Forelimb muscle (tissue), 1 donor: ENCODE data around the gene MLLT10. TPM values are rescaled to one million over a fixed set of nuclear protein-coding genes. Genes with fewer than 3 reads are reported as not detected.
"Not testable (repeated sequence)": the region's sequence is repeated elsewhere in the genome, so short reads cannot be mapped to it uniquely, and the experiment has no call there.

Source experiments
- DNase-seq: peaks from one replicate; pipeline ENCODE4 v3.0.0-alpha.2; 2013; ENCODE audit warnings: low read depth
- polyA plus RNA-seq: library from polyadenylated mRNA; unstranded; fragments of 120-200 nt; gene quantifications from one replicate; pipeline ENCODE4 v1.2.1, GENCODE V29; 2013; ENCODE audit not compliant: insufficient read length

MLLT10 gene
- polyA plus RNA-seq, 1 donor = 28.2 TPM

GRCh38 chr10:21527598-21528235 is 6.3 kb upstream of the MLLT10 start:
- DNase-seq = no peak

DNA sequence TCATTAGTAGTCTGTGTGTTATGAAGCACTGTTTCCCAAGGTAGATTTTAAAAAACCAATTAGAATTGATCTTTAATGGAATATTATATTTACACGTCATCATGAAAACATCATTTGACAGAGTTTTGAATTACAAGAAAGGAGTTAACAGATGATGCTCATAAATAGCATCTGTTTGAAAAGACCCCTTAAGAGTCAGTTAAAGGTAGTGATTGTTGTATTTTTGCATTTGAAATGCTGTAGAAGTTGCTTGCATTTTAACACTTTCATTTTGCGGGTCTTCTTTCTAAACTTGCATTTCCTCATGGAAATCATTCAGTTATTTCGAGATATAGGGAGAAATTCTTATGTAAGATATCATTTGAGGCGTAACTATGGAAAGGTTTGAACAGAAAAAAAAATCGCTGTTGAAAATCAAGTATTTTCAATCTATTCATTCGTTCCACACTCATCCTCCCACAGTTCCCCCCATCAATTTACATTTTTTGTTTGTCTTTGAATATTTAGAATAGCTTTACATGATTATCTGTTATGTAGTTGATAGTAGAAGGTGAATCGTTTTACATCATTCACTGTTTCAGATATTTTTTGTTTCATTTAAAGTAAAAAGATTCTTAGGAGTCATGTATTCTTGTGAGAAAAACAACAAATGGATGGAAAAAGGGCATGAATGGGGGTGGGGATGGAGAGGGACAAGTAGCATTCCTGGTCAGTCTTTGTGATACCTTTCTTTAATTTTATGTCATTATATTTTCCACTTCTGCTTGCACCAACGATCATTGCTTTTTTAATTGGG is 5.6 kb upstream of the MLLT10 start:
- DNase-seq = no peak

DNA sequence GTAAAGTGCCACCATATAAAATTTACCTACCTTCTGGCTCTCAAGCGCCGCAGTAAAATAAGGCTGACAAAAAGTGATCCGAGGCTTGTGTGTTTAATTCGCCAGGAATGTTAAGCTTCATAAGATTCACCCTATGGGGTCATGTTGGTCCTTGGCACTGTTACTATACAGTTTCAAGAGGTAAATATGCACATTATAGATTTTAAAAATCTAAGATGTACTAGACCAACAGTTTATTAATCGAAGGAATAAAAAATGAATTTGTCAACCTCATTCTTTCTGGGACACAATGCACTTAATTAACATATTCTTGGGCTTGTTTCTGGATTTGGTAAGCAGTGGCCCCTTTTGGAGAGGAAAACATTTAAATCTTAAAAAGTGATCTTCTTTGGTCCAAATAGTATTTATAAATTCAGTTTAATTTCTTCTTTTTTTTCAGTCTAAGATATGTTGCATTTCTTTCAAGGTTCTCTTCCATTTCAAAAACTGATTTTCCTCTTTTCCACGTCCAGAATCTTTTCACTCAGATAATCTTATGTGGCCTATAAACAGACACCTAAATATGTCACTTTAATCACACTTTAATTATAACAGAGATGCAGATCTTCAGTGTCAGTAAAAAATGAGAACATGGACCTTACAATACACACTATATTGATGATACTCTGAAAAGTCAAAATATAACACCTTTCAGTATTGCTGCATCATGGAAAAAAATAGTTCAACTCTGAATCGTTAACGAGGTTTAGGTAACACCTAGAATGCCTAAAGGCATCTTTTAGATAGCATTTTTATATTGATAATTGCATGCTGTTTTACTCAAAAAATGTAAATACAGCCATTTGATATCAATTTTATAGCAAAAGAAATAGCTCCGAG is 4.8 kb upstream of the MLLT10 start:
- no peak for DNase-seq

DNA sequence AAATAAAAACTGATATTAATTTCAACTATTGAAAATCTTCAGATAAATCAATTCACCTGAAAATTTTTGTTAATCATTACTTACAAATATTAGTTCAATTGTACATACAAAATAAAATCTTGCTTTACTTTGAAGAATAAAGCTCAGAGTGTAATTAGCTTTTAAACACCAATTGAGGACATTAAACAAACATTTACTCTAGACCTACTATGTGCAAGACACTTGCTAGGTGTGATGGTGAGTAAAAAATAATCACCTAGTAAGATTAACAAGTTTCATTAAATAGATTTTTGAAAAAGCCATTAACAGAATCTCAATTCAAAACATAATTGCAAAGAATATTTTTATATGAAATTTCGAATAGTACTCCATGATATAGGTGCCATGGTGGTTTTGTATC is 3.9 kb upstream of the MLLT10 start:
- no peak for DNase-seq

DNA sequence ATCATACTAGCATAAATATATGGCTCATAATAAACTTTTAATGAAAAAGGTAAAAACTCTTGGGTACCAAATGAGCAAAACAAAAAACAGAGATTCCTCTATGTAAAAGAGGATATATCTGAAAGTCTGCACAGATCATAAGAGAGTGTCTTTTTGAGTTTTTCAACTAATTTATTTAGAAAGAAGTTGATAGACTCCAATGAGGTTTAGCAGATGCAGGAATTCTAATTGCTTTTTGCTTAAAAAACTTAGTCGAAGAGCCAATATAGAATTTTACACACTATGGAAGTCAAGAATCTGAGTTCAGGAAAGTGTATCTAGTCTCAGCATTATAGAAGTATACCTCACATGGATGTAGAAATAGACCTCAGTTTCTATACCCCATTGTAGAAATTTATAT is 3.4 kb upstream of the MLLT10 start:
- DNase-seq = no peak

GRCh38 chr10:21531164-21531563 is 2.9 kb upstream of the MLLT10 start:
- no peak for DNase-seq

GRCh38 chr10:21532694-21533466 is 1.2 kb upstream of the MLLT10 start:
- no peak for DNase-seq

- no peak for DNase-seq
Measured at GRCh38 chr10:21534280-21534586, 201 bp downstream of the MLLT10 start.

DNA sequence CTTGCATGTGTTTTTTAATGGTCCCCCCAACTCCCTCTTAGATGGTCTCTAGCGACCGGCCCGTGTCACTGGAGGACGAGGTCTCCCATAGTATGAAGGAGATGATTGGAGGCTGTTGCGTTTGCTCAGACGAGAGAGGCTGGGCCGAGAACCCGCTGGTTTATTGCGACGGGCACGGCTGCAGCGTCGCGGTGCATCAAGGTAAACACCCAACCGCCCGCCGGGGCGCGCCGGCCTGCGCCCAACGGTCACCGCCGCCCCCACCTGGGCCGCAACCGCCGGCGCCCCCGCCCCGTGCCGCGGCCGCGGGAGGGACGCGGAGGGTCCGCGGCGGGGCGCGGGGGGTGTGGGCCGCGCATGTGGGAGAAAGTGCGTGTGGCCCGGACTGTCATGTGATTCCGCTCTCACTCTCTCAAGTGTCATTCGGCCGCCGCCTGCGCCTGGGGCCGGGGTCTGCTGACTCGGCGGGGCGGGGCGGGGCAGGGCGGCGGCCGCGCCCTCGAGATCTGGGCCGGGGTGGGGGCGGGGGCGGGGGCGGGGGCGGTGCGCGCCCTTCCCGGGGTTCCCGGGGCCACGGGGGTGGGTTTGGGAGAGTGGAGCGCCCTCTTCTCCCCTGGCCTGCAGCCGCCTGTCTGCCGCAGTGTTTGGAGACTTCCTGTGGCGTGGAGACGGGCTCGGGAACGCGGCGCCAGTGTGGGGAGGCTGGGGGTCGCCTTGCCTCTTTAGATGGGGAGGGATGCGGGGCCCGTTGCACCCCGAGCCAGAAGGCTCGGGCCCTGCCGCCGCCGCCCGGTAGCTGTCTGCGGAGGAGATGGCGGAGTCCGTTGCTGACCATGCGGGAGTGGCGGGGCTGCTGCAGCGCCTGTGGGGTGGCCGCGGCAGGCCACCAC is 817 bp downstream of the MLLT10 start:
- no peak for DNase-seq

- DNase-seq = no peak
Measured at GRCh38 chr10:21535494-21535965, 1.5 kb downstream of the MLLT10 start.

DNA sequence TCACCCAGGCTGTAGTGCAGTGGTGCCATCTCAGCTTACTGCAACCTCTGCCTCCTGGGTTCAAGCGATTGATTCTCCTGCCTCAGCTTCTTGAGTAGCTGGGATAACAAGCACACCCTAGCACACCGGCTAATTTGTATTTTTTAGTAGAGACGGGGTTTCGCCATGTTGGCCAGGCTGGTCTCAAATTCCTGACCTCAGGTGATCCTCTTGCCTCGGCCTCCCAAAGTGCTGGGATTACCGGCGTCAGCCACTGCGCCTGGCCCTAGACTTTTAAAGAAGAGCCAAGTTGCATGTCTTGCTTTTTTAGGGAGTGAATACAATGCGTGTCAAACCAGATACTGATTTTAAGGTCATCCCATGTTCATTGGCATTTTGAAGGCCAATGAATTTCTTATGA is 1.9 kb downstream of the MLLT10 start:
- not testable (repeated sequence) for DNase-seq

GRCh38 chr10:21536874-21537273 is 2.8 kb downstream of the MLLT10 start:
- DNase-seq = no peak

GRCh38 chr10:21540701-21541100 is 6.7 kb downstream of the MLLT10 start:
- not testable (repeated sequence) for DNase-seq

DNA sequence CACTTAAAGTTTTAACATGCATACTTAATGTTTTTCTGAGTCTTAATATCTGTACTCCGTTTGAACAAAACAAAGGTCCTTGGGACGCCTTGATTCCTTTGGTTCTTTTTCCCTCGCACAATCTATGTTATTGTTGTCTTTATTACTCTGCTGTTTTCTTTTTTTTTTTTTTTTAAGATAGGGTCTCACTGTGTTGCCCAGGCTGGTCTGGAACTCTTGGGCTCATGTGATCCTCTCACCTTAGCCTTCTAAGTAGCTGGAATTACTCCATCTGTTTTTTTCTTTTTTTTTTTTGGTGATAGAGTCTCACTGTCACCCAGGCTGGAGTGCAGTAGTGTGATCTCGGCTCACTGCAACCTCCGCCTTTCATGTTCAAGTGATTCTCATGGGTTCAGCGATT is 13.2 kb downstream of the MLLT10 start:
- DNase-seq = no peak

DNA sequence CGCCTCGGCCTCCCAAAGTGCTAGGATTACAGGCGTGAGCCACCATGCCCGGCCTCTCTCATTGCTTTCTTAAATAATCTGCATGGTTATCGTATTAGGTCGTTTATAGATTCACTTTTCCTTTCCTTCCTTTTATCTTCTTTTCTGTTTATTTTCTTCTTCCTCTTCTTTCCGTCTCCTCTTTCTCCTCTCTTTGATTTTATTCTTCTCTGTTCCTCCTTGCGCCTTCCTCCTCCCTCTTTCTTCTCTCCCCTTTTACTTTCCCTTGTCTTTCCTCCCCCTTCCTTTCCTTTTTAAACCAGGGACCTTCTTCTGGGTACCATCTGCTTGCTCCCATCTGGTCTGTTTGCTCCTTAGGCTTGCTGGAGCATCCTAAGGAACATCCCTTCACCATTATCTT is 18.6 kb downstream of the MLLT10 start:
- DNase-seq = no peak

GRCh38 chr10:21556527-21556926 is 22.5 kb downstream of the MLLT10 start:
- no peak for DNase-seq

DNA sequence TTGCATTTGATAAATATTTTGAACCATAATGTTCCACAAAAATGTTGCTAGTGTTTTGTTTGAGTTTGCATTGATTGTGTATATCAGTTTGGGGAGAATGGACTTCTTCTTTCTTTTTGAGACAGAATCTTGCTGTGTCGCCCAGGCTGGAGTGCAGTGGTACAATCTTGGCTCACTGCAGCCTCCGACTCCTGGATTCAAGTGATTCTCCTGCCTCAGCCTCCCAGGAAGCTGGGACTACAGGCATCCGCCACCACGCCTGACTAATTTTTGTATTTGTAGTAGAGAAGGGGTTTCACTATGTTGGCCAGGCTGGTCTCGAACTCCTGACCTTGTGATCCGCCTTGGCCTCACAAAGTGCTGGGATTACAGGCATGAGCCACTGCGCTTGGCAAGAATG is 25.0 kb downstream of the MLLT10 start:
- DNase-seq = not testable (repeated sequence)

DNA sequence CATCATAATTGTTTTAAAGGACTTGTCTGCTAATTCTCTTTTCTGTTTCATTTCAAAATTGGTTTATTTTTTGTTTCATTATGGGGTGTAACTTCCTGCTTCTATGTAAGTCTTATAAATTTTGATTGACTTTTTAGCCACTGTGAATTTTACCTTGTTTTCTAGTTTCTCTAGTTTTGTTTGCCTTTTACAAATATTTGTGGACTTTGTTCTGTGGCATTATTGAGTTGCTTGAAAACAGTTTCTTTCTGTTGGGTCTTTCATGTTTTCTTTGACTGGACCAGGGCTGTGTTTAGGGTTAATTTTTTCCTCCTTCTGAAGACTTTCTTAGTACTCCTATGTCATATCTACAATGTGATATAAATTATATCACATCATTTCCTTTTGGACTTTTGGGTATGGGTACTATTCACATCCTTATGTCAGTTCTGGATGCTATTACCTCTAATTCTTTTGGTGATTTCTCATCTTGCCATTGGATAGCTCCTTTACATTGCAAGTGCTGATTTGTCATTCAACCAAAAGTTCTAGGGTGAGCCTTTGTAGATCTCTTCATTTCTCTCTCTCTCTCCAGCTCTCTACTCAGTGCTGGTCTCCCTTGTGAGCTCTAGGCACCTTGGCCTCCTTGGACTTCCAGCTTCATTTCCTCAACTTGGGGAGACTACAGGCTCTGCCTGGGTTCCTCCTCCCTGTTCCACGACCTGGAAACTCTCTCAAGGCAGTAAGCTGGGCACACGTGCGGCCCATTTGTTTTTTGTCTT is 36.9 kb downstream of the MLLT10 start:
- DNase-seq = no peak

DNA sequence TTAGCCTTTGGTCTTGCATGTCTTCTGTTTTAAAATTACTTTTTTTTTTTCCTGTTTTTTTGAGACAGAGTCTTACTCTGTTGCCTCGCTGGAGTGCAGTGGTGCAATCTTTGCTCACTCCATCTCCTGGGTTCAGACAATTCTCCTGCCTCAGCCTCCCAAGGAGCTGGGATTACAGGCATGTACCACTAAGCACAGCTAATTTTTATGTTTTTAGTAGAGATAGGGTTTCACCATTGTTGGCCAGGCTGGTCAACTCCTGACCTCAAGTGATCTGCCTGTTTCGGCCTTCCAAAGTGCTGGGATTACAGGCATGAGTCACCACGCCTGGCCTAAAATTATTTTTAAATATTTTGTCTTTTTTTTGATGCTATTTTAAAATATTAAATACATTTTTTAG is 38.5 kb downstream of the MLLT10 start:
- no peak for DNase-seq

DNA sequence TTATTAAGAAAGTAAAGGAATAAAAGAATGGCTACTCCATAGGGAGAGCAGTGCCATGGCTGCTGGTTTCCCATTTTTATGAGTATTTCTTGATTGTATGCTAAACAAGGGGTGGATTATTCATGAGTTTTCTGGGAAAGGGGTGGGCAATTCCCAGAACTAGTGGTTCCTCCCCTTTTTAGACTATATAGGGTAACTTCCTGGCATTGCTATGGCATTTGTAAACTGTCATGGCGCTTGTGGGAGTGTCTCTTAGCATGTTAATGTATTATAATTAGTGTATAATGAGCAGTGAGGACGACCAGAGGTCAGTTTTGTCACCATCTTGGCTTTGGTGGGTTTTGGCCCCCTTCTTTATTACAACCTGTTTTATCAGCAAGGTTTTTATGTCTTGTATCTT is 40.5 kb downstream of the MLLT10 start:
- DNase-seq = not testable (repeated sequence)
